Ramos (cell line): Measurements from ENCODE around the gene EFHD1.
"Not testable (repeated sequence)": the region's sequence is repeated elsewhere in the genome, so short reads cannot be mapped to it uniquely, and the experiment has no call there.

Experiments
- in situ Hi-C: fragments of 300-500 bp; cut with MboI; formaldehyde crosslinking; loops from one replicate; pipeline ENCODE4 v1.14.3; 2022; ENCODE audit warnings: low sequenced_read_pairs; ENCODE audit not compliant: unreplicated experiment

Gene EFHD1

DNA sequence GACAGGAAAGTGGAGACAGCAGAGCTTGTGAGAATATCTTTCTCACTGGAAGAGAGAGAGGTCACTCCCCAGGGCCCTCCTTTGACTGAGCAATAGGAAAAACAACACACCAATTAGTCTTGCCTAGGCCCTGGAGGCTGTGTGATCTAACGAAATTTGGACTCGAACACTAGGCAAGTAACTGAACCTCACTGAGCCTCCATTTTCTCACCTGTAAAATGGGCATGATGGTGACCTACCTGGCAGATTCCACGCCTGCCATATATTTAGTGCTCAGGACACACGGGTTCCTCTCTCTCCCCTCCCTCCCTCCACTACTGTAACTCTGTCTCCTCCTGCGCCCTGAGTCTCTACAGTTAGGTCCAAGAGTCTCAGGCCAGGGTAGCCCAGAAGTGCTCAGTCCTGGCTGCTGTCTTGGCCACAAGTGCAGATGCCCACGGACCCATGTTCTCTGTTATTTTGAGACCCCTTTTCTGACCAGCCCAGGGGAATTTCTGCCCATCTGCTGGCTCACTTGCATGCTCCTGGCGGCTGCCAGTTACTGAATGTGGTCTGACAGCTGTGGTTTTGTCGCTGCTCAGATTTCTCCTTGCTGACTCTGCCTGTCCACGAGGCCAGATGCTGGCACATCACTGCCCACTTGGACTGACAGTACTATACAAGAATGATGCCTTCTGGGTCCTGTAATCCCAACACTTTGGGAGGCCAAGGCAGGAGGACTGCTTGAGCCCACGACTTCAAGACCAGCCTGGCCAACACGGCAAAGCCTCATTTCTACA lies 54.2 kb downstream of the EFHD1 start:
- in situ Hi-C loops: no loop called here

- in situ Hi-C loops: no loop called here
Measured at GRCh38 chr2:232688201-232688600, 54.8 kb downstream of the EFHD1 start.

DNA sequence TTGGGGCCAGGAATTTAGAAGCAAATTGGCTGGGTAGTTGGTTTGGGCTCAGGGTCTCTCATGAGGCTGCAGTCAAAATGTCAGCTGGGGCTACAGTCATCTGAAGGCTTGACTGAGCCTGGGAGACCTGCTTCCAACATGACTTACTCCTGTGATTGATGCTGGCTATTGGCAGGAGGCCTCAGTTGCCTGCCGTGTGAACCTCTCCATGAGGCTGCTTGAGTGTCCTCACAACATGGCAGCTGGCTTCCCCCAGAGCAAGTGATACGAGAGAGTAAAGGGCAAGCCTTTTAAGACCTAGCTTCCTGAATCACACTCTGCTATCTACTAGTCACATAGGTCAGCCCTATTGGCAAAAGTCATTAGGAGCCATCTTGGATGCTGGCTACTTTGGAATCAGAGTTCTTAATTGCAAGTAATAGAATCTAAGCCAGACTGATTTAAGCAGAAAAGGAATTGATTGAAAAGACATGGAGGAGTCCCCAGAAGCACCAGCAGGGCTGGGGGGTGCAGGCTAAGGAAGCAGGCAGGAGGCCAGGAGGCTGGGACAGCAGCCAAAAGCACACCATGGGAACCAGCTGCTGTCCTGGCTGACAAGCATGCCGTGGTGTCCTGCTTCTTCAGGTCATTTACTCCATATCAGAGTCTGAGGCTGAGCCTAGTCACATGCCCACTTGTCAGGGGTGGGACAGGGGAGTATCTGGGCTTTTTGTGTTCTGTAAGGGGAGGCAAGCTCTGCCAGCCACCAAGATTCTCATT lies 55.9 kb downstream of the EFHD1 start:
- in situ Hi-C loops: no loop called here

- in situ Hi-C loops: not testable (repeated sequence)
Measured at GRCh38 chr2:232691117-232691516, 57.7 kb downstream of the EFHD1 start.

DNA sequence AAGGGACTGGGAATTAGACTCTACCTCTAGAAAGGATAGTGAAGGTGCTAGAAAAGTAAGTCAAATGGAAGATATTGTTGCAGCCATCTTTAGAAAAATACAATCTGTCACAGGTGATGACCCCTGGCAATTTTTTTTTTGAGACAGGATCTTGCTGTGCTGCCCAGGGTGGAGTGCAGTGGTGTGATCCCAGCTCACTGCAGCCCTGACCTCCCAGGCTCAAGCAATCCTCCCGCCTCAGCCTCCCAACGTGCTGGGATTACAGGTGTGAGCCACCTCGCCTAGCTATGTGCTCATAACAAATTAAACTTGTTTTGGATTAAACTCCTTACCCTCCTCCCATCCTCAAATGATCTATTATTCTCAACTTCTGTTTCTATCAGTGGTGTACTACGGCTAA lies 59.9 kb downstream of the EFHD1 start:
- in situ Hi-C loops: no loop called here

DNA sequence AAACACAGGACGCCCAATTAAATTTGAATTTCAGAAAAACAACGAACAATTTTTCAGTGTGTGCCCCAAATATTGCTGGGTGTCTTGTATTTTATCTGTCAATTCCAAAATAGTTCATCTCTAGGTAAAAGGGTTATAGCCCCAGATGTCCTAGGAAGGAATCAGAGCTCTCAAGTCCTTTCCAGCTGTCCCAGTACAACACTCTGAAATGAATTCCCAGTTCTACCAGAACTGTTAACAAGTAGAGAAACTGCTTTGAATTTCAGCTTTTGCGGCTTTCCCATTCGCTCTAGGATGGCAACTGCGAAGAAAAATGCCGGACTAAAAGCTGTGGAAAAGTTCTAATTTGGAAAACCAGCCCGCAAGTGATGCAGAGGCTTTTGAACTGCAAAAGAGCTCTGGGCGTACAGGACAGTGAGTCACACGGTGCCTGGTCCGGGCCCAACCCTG lies 63.2 kb downstream of the EFHD1 start:
- in situ Hi-C loops: no loop called here

GRCh38 chr2:232697059-232697806 lies 63.8 kb downstream of the EFHD1 start, which contains the start of gene GIGYF2:
Gene GIGYF2 (plus strand): TSS chr2:232697331. CDS start chr2:232735198, 37,867 bp downstream.
- in situ Hi-C loops: no loop called here

DNA sequence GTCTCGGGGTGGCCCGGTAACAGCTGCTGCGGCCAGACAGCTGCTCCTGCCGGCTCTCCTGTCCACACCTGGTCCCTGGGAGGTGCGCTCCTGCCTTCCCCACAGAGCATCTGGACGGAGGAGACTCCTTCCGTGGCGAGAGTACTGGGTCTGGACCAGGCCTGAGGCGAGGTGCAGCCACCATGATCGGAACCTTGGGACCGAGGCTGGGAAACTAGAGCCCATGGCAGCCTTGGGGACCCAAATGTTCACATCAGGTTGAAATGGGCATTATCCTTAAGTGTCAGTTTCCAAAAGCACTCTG lies 64.4 kb downstream of the EFHD1 start:
- in situ Hi-C loops: no loop called here

DNA sequence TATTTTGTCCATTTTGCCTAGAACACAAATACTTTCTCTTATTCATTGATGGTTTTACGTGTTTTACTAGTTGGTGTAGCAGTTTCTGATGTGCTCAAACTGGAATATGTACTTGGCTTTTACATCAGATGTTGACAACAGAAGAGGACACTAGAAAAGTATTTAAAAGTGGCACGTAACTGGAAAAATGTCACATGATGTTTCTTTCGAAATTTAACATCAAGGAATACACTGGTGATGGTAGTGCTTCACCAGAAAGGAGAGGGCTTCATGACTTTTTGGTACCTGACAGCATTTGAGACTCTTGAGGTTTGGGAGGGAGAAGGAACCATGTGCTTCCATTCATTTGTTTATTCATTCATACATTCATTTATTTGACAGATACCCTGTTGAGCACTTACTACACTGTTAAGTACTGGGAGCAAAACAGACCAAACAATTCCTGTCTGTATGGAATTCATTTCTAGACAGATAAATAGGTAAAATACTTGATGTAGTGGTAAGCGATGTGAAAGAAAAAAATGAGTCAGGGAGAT lies 65.2 kb downstream of the EFHD1 start:
- in situ Hi-C loops: no loop called here

- in situ Hi-C loops: no loop called here
Measured at GRCh38 chr2:232699110-232699509, 65.7 kb downstream of the EFHD1 start.

DNA sequence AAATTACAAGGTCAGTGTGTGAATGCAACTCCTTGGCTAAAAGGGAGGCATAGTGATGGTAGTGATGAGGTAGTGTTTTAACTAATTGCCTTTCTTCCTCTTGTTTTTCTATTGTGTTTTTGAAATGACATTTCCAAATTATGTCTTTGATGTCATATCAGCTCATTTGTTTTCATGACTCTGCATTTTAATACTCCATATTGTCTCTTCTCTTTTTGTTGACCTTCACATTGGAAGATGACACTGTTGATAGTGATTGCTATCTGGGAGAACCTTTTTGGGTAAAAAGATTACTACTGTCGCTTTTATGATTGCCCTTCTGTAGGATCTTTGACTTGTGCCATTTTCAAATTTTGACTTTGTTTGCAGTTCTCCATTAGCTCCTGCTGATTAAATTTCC lies 66.8 kb downstream of the EFHD1 start:
- in situ Hi-C loops: no loop called here

GRCh38 chr2:232707076-232707475 lies 73.7 kb downstream of the EFHD1 start:
- in situ Hi-C loops: no loop called here

DNA sequence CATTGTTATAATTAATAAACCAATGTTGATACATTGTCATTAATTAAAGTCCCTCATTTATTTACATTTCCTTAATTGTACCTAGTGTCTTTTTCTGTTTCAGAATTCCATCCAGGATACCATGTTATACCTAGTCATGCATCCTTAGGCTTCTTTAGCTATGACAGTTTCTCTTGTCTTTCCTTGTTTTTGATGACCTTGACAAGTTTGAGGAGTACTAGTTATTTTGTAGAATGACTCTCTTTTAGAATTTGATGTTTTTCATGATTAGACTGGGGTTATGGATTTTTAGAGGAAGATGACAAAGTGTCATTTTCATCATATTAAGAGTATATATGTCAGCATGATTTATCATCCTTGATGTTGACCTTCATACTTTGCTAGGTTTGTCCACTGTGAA lies 80.1 kb downstream of the EFHD1 start:
- in situ Hi-C loops: no loop called here

DNA sequence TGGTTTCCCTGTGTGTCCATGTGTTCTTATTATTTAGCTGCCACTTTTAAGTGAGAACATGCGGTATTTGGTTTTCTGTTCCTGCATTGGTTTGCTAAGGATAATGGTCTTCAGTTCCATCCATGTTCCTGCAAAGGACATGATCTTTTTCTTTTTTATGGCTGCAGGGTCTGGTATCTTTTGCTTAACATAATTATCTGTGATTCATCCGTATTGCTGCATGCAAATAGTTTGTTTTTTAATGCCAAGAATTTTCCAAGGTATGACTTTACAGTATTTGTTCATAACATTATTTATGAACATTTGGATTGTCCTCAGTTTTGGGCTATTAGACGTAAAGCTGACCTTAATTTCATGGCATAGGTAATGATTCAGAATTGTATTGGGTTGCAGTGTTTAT lies 81.6 kb downstream of the EFHD1 start:
- in situ Hi-C loops: no loop called here

DNA sequence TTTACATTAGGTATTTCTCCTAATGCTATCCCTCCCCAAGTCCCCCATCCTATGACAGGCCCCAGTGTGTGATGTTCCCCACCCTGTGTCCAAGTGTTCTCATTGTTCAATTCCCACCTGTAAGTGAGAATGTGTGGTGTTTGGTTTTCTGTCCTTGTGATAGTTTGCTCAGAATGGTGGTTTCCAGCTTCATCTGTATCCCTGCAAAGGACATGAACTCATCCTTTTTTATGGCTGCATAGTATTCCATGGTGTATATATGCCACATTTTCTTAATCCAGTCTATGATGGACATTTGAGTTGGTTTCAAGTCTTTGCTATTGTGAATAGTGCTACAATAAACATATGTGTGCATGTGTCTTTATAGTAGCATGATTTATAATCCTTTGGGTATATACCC lies 86.7 kb downstream of the EFHD1 start:
- in situ Hi-C loops: not testable (repeated sequence)

DNA sequence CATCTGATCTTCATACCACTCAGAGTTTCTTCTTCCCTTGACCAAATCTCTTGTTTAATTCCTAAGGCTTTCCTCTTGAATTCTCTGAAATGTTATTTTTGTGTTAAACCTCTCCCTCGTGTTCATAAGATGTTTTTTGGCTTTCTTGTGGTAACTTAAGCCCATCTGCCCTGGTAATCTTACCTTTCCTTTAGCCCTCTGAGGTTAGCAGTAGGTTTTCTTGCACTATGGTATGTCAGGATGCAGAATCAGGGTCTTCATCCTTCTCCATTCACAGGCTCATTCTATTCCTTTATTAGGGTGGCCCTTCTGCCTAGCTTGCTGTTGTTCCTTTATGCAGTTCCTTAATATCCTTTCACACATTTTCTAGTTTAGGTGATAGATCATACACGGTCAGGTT lies 87.9 kb downstream of the EFHD1 start:
- in situ Hi-C loops: no loop called here

DNA sequence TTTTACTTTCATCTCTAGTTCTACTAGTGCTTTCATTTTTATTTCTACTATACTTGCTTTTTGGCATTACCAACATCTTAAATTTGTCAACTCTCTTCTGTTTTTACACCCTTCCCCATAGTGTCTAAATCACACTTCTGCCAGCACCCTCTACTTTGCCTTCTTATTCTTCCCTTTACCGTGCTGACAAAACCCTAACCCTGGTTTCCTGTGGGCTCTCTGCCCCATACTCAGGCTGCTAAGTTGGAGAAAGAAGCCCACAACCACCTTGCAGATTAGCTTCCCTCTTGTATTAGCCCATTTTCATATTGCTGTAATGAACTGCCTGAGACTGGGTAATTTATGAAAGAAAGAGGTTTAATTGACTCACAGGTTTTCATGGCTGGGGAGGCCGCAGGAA lies 88.5 kb downstream of the EFHD1 start:
- in situ Hi-C loops: no loop called here

GRCh38 chr2:232723027-232723426 lies 89.6 kb downstream of the EFHD1 start:
- in situ Hi-C loops: no loop called here

DNA sequence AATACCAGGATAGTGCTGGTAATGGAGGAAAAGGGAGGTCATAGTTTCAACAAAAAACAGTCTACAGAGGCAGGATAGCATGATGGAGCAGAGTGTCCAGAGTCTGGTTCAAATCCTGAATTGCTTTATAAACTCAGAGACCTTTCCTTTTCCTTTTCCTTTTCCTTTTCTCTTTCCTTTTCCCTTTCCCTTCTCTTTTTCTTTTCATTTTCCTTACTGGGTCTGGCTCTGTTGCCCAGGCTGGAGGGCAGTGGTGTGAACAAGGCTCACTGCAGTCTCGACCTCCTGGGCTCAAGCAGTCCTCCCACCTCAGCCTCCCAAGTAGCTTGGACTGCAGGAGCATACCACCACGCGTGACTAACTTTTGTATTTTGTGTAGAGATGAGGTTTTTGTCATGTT lies 95.4 kb downstream of the EFHD1 start:
- in situ Hi-C loops: no loop called here

DNA sequence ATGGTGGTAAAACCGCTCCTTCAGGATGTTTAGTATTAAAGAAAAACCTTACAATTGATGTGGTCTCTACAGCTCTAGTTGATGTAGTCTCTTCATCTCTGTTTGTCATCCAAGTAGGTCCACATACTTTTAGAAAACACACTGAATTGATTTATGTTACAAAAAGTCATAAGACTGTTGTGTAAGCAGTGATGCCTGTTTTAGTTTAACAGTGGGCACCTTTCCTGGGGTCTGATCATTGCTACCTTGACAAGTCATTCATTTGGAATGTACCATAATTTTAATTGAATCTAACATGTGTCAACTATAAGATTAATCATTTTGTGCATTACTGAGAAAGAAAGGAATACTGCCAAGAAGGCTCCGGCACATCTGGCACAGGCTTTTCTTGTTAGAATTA lies 98.1 kb downstream of the EFHD1 start:
- in situ Hi-C loops: no loop called here
